Heart left ventricle (tissue), 13 donors: ENCODE data around the gene UBASH3A.

Experiments used
- CTCF ChIP-seq, 12 donors: fragments of 200-600 bp; sonication (generic) in 4 of 12; IDR thresholded peaks; one replicate each; pipeline versions ENCODE4 v1.5.0 to v1.8.0; 2018 to 2022; ENCODE audit warnings: antibody characterized with exemption in 12 of 12, mild to moderate bottlenecking in 5 of 12
- POLR2A ChIP-seq, 2 donors: fragments of 450-650 bp; IDR thresholded peaks; one replicate each; pipeline ENCODE4 v1.6.1; 2017; ENCODE audit warnings: antibody characterized with exemption in 2 of 2, mild to moderate bottlenecking in 2 of 2, moderate library complexity in 2 of 2
- donor health status: ischemic (EF 13 %, LVEDD 7.1; RV severe dilation, severe dysfunction).
- donor health status: DM: no; HTN: yes; CAD: no.
- donor health status: DM: no; HTN: no; CAD: no.
- donor health status: ischemic (EF 25% LVEDD 6.9; RV normal size, moderate dysfunction).
- donor health status: ischemic (EF 25% LVEDD 5.7; RV mildly dilated, moderate dysfunction).
- donor health status: ischemic (EF 35%, LVEDD 5.7; RV mildly dilated, moderate dysfunction).
- donor health status: nonischemic (EF 11% LVEDD 7.7; RV severe dilation, severe dysfunction).
- donor health status: DM: yes; HTN: yes; CAD: no.
- donor health status: PGD.
- donor health status: ischemic (EF 29% LVEDD 5.4; RV normal size, mild dysfunction).
- donor health status: nonischemic (EF 23%, LVEDD 6.1; RV moderate dilation, normal function).

GRCh38 chr21:42363312-42363711 lies 40.4 kb upstream of the UBASH3A start:
- TF ChIP-seq CTCF (IDR thresholded peaks at IDR 0.05): no peak
- no peak for TF ChIP-seq POLR2A (IDR thresholded peaks at IDR 0.05)
